Right lobe of liver (tissue), 6 donors: ENCODE data around the gene R3HDM2. TPM values are rescaled to one million over a fixed set of nuclear protein-coding genes. Genes with fewer than 3 reads are reported as not detected.

Source experiments
- ATAC-seq, 4 donors: fragments of 200-7000 bp; cut with Tn5 transposase; one replicate each; pipeline ENCODE4 v1.9.1; 2020; ENCODE audit warnings: mild to moderate bottlenecking in 4 of 4, moderate library complexity in 4 of 4
- DNase-seq, 3 donors: peaks; one replicate each; pipeline ENCODE4 v3.0.0-alpha.2; 2020
- H3K27ac ChIP-seq, 3 donors: fragments of 200-600 bp; one replicate each; pipeline ENCODE4 v1.8.0; 2022
- H3K27me3 ChIP-seq, 2 donors: fragments of 200-600 bp; one replicate each; pipeline ENCODE4 v1.8.0; 2022
- H3K36me3 ChIP-seq, 4 donors: fragments of 200-600 bp; sonication (generic) in 1 of 4; one replicate each; pipeline versions ENCODE4 v1.5.1 to v1.8.0; 2017 to 2022; ENCODE audit warnings: control low read depth in 1 of 4
- H3K4me1 ChIP-seq, 4 donors: fragments of 200-600 bp; sonication (generic) in 1 of 4; one replicate each; pipeline versions ENCODE4 v1.5.1 to v1.8.0; 2017 to 2022; ENCODE audit warnings: control low read depth in 1 of 4
- H3K4me3 ChIP-seq, 3 donors: fragments of 200-600 bp; one replicate each; pipeline ENCODE4 v1.8.0; 2022
- H3K9me3 ChIP-seq, 4 donors: fragments of 200-600 bp; sonication (generic) in 1 of 4; one replicate each; pipeline versions ENCODE4 v1.5.1 to v1.8.0; 2017 to 2022; ENCODE audit warnings: control low read depth in 1 of 4
- POLR2A ChIP-seq: fragments of 450-650 bp; IDR thresholded peaks from one replicate; pipeline ENCODE4 v1.6.1; 2017; ENCODE audit warnings: antibody characterized with exemption, mild to moderate bottlenecking
- WGBS: methylation state at CpG from one replicate; pipeline ENCODE4 v1.1.6; 2018; ENCODE audit warnings: low coverage, low lambda C conversion rate; ENCODE audit not compliant: insufficient coverage; ENCODE audit errors: missing lambda C conversion rate; 5-methylcytosine and 5-hydroxymethylcytosine counted together
- intact Hi-C, 2 donors: fragments of 100-400 bp; cut with DNase I; formaldehyde crosslinking; loops; one replicate each; pipeline versions ENCODE4 v1.11.2 to v1.14.1; 2022
- total RNA-seq, 6 experiments: library from RNA; depleted of rRNA in 2 of 6; stranded (reverse); fragments of >200 nt in 2 of 6; fragmentation: NEBNext Ultra II Directional in 3 of 6; extraction: Animal tissue kit (Norgen Biotek cat#: 25700) in 3 of 6; gene quantifications; one replicate each; pipeline versions ENCODE4 v1.1.0 to v1.2.4, GENCODE V29; 2016 to 2023
- TF ChIP-seq, protein P1 (sequence below), 4 donors: fragments of 200-600 bp in 3 of 4; fragments of 450-650 bp in 1 of 4; IDR thresholded peaks; one replicate each; pipeline versions ENCODE4 v1.5.1 to v1.8.0; 2016 to 2022; ENCODE audit warnings: antibody characterized with exemption in 4 of 4, mild to moderate bottlenecking in 2 of 4
- donor health status: DM: no; HTN: yes; CAD: no.
- donor health status: DM: no; HTN: no; CAD: no.
- donor health status: DM: no; HTN: no; CAD: no.
- donor health status: DM: no; HTN: yes; CAD: no.
- donor health status: DM: no; HTN: yes; CAD: no.

Gene R3HDM2
- total RNA-seq, 6 experiments from 2014 or later: 25.3 to 48.0 (median 35.9) TPM

DNA sequence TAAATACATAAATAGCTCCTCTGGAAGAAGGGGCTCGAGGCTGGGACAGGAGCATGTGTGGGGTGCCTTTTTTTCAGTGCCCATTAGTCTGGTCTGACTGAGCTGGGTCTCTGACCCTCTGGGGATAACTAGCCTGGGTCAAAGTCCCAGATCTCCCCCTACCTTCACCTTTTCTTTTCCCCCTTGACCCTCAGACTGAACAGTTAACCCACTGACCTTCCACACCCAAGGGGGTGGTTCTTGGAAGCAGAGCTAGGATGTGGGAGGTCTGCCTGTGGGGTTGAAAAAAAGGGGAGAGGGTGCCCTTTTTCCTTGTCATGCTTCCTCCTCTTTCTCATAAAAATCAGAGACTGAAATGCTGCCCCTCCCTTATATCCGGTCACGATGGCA is 27.8 kb upstream of the R3HDM2 start:
- DNase-seq: no peak
- Histone ChIP-seq H3K36me3 (no peaks in the 10 kb centered on the region), H3K4me1 (peaks cover 0 to 54% (median 4%) of the 10 kb centered on the region in 4 donors), H3K9me3 (no peaks in the 10 kb centered on the region), H3K27ac (peak overlapping the region; percentile 69 to 87 (median 85)), H3K4me3 (peak overlapping the region; percentile 65 to 77 (median 66)), H3K27me3 (no peaks in the 10 kb centered on the region)
- intact Hi-C loops: no loop called here
- TF ChIP-seq, protein P1, sequence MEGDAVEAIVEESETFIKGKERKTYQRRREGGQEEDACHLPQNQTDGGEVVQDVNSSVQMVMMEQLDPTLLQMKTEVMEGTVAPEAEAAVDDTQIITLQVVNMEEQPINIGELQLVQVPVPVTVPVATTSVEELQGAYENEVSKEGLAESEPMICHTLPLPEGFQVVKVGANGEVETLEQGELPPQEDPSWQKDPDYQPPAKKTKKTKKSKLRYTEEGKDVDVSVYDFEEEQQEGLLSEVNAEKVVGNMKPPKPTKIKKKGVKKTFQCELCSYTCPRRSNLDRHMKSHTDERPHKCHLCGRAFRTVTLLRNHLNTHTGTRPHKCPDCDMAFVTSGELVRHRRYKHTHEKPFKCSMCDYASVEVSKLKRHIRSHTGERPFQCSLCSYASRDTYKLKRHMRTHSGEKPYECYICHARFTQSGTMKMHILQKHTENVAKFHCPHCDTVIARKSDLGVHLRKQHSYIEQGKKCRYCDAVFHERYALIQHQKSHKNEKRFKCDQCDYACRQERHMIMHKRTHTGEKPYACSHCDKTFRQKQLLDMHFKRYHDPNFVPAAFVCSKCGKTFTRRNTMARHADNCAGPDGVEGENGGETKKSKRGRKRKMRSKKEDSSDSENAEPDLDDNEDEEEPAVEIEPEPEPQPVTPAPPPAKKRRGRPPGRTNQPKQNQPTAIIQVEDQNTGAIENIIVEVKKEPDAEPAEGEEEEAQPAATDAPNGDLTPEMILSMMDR (IDR thresholded peaks at IDR 0.05): no peak
- no peak for TF ChIP-seq POLR2A
- 16% methylated on average over 3 of the region's 3 CpGs for WGBS
- no peak for ATAC-seq

DNA sequence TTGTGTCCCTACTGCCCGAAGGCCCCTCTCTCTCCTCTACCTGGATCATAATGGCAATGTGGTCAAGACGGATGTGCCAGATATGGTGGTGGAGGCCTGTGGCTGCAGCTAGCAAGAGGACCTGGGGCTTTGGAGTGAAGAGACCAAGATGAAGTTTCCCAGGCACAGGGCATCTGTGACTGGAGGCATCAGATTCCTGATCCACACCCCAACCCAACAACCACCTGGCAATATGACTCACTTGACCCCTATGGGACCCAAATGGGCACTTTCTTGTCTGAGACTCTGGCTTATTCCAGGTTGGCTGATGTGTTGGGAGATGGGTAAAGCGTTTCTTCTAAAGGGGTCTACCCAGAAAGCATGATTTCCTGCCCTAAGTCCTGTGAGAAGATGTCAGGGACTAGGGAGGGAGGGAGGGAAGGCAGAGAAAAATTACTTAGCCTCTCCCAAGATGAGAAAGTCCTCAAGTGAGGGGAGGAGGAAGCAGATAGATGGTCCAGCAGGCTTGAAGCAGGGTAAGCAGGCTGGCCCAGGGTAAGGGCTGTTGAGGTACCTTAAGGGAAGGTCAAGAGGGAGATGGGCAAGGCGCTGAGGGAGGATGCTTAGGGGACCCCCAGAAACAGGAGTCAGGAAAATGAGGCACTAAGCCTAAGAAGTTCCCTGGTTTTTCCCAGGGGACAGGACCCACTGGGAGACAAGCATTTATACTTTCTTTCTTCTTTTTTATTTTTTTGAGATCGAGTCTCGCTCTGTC is 26.1 kb upstream of the R3HDM2 start:
- TF ChIP-seq POLR2A: no peak
- TF ChIP-seq, protein P1 (IDR thresholded peaks at IDR 0.05): no peak
- intact Hi-C loops: no loop called here
- peak overlapping the region; percentile 69 to 87 (median 85) for H3K27ac ChIP-seq

DNA sequence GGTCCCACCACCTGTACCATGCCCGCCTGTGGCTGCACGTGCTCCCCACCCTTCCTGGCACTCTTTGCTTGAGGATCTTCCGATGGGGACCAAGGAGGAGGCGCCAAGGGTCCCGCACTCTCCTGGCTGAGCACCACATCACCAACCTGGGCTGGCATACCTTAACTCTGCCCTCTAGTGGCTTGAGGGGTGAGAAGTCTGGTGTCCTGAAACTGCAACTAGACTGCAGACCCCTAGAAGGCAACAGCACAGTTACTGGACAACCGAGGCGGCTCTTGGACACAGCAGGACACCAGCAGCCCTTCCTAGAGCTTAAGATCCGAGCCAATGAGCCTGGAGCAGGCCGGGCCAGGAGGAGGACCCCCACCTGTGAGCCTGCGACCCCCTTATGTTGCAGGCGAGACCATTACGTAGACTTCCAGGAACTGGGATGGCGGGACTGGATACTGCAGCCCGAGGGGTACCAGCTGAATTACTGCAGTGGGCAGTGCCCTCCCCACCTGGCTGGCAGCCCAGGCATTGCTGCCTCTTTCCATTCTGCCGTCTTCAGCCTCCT is 25.4 kb upstream of the R3HDM2 start:
- intact Hi-C loops: no loop called here
- H3K27ac ChIP-seq: peak overlapping the region; percentile 69 to 87 (median 85)
- ATAC-seq: peak in 3 of 4 donors; percentile 2 to 18 (median 5)
- no peaks in the 10 kb centered on the region for H3K27me3 ChIP-seq
- H3K4me1 ChIP-seq: peaks cover 0 to 65% (median 15%) of the 10 kb centered on the region in 4 donors
- H3K9me3 ChIP-seq: no peaks in the 10 kb centered on the region
- 4% methylated on average over 6 of the region's 15 CpGs for WGBS
- peak overlapping the region; percentile 64 to 77 (median 66) for H3K4me3 ChIP-seq
- H3K36me3 ChIP-seq: no peaks in the 10 kb centered on the region
- TF ChIP-seq, protein P1 (IDR thresholded peaks at IDR 0.05): peak; percentile 43 to 67 (median 56)
- TF ChIP-seq POLR2A: no peak
- peak in 1 of 3 donors; percentile 41 for DNase-seq

More for the DNA sequence above, 26.1 kb upstream of the R3HDM2 start:
- no peak for DNase-seq
- ATAC-seq: no peak
- Histone ChIP-seq H3K27me3 (no peaks in the 10 kb centered on the region), H3K36me3 (no peaks in the 10 kb centered on the region), H3K4me3 (peak overlapping the region; percentile 64 to 77 (median 66)), H3K4me1 (peaks cover 0 to 67% (median 13%) of the 10 kb centered on the region in 4 donors), H3K9me3 (no peaks in the 10 kb centered on the region)
- 20% methylated on average over 4 of the region's 6 CpGs for WGBS

DNA sequence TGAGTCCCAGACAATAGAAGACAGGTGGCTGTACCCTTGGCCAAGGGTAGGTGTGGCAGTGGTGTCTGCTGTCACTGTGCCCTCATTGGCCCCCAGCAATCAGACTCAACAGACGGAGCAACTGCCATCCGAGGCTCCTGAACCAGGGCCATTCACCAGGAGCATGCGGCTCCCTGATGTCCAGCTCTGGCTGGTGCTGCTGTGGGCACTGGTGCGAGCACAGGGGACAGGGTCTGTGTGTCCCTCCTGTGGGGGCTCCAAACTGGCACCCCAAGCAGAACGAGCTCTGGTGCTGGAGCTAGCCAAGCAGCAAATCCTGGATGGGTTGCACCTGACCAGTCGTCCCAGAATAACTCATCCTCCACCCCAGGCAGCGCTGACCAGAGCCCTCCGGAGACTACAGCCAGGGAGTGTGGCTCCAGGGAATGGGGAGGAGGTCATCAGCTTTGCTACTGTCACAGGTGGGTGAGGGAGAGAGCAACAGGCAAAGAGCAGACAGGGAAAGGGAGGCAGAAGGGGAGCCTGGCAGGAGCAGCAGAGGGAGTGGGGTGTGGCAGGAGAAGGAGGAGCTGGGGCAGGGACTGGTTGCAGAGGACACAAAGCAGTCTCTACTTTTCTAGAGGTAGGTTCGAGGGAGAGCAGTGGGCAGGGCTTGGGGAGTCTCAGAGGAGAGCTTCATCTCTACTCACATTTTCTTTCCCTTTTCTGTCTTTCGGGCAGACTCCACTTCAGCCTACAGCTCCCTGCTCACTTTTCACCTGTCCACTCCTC is 24.7 kb upstream of the R3HDM2 start:
- Histone ChIP-seq H3K36me3 (no peaks in the 10 kb centered on the region), H3K27ac (peak overlapping the region; percentile 69 to 87 (median 85)), H3K9me3 (no peaks in the 10 kb centered on the region), H3K4me3 (peak overlapping the region; percentile 64 to 77 (median 66)), H3K4me1 (peaks cover 0 to 65% (median 18%) of the 10 kb centered on the region in 4 donors), H3K27me3 (no peaks in the 10 kb centered on the region)
- ATAC-seq: peak in 1 of 4 donors; percentile 3
- 15% methylated on average over 7 of the region's 10 CpGs for WGBS
- DNase-seq: peak in 1 of 3 donors; percentile 44
- intact Hi-C loops: loop anchor here in 1 of 2 donors (2.0 kb wide), 1 partner anchor 21 kb away; the partner anchor contains the start of gene INHBC
- peak; percentile 70 for TF ChIP-seq POLR2A
- TF ChIP-seq, protein P1 (IDR thresholded peaks at IDR 0.05): no peak
